ENCODE data around the gene DUSP16.
A peak's percentile ranks its signal among the peaks of the same experiment; 100 is the strongest.

Gene DUSP16

GRCh38 chr12:12499909-12500604 lies 62.6 kb downstream of the DUSP16 start:
- no peak overlapping the region for H3K4me3 Mint-ChIP-seq
- H3K27ac Mint-ChIP-seq = no peak overlapping the region
- H3K4me1 Mint-ChIP-seq (ENCODE audit: low read depth) = peaks cover 28% of the 10 kb centered on the region
- H3K27me3 Mint-ChIP-seq (ENCODE audit: low read depth) = no peaks in the 10 kb centered on the region
- no peaks in the 10 kb centered on the region for H3K9me3 Mint-ChIP-seq
- peaks cover 25% of the 10 kb centered on the region for H3K36me3 Mint-ChIP-seq (ENCODE audit: low read depth)
- DNase-seq (ENCODE audit: low spot score) = no peak

GRCh38 chr12:12498210-12498609 lies 64.5 kb downstream of the DUSP16 start:
- Mint-ChIP-seq H3K9me3 (no peaks in the 10 kb centered on the region), H3K4me1 (ENCODE audit: low read depth) (peaks cover 20% of the 10 kb centered on the region), H3K36me3 (ENCODE audit: low read depth) (peaks cover 23% of the 10 kb centered on the region), H3K27me3 (ENCODE audit: low read depth) (no peaks in the 10 kb centered on the region), H3K4me3 (no peak overlapping the region), H3K27ac (no peak overlapping the region)
- DNase-seq (ENCODE audit: low spot score) = no peak

- H3K9me3 Mint-ChIP-seq = no peaks in the 10 kb centered on the region
- DNase-seq (ENCODE audit: low spot score) = no peak
- H3K27me3 Mint-ChIP-seq (ENCODE audit: low read depth) = no peaks in the 10 kb centered on the region
- peaks cover 14% of the 10 kb centered on the region for H3K36me3 Mint-ChIP-seq (ENCODE audit: low read depth)
- no peak overlapping the region for H3K4me3 Mint-ChIP-seq
- peaks cover 5% of the 10 kb centered on the region for H3K4me1 Mint-ChIP-seq (ENCODE audit: low read depth)
- no peak overlapping the region for H3K27ac Mint-ChIP-seq
These were observed 67.1 kb downstream of the DUSP16 start for GRCh38 chr12:12495536-12495935.

DNA sequence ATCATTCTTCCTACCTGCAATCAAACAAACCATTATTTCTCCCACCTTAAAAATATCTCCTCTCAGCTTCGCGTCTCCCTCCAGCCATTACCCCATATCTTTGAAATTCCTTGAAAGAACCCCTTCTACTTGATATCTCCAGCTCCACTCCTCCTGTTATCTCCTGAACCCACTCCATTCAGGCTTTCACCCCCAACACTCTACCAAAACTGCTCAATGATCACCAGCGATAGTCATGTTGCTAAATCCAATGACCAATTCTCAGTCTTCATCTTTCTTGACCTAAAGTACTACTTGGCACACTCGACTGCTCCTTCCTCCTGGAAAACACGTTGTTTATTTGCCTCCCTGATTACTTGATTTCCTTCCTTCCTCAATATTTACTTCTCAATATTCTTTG lies 70.1 kb downstream of the DUSP16 start:
- Mint-ChIP-seq H3K4me1 (ENCODE audit: low read depth) (peaks cover 14% of the 10 kb centered on the region), H3K36me3 (ENCODE audit: low read depth) (peaks cover 19% of the 10 kb centered on the region), H3K4me3 (no peak overlapping the region), H3K9me3 (no peaks in the 10 kb centered on the region), H3K27me3 (ENCODE audit: low read depth) (no peaks in the 10 kb centered on the region), H3K27ac (no peak overlapping the region)
- no peak for DNase-seq (ENCODE audit: low spot score)

DNA sequence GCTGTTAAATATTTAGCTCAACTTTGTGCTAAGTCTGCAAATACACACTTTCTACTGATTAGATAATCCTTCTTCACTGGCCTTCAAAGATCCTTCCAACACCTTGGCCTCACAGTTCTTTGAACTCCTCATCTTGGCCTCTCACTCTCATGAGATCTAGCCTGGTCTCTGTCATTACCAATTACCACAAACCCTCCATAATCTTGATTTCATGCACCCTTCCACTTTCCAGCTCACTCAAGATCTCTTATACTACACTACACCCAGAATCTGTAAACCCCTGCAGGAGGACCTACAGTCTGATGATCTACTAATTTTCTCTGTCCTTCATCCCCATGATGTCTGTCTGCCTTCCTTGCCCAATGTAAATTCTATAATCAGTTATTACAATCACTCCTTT lies 71.1 kb downstream of the DUSP16 start:
- DNase-seq (ENCODE audit: low spot score) = no peak
- peaks cover 15% of the 10 kb centered on the region for H3K4me1 Mint-ChIP-seq (ENCODE audit: low read depth)
- H3K36me3 Mint-ChIP-seq (ENCODE audit: low read depth) = peaks cover 20% of the 10 kb centered on the region
- no peak overlapping the region for H3K27ac Mint-ChIP-seq
- no peak overlapping the region for H3K4me3 Mint-ChIP-seq
- H3K9me3 Mint-ChIP-seq = no peaks in the 10 kb centered on the region
- no peaks in the 10 kb centered on the region for H3K27me3 Mint-ChIP-seq (ENCODE audit: low read depth)

GRCh38 chr12:12488823-12489550 lies 73.7 kb downstream of the DUSP16 start:
- no peak overlapping the region for H3K27ac Mint-ChIP-seq
- DNase-seq (ENCODE audit: low spot score) = no peak
- H3K27me3 Mint-ChIP-seq (ENCODE audit: low read depth) = no peaks in the 10 kb centered on the region
- H3K4me1 Mint-ChIP-seq (ENCODE audit: low read depth) = peaks cover 15% of the 10 kb centered on the region
- H3K9me3 Mint-ChIP-seq = no peaks in the 10 kb centered on the region
- H3K36me3 Mint-ChIP-seq (ENCODE audit: low read depth) = peaks cover 30% of the 10 kb centered on the region
- no peak overlapping the region for H3K4me3 Mint-ChIP-seq

DNA sequence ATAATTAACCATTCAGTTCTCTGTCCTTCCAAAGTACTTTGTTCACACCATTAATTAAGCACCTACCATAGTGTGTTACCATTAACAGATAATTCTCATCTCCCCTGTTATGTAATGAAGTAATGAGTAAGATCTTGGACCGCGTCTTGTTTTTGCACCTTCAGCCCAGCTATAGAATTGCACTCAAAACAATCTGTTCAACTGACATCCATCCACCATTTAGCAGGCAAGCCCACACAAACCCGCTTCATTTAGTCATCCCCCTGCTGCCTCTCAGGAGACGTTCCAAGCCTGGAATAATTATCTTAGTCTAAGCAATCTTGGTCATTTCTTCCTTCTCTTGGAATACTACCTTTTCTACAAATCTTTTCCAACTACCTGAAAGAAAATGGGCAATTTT lies 74.4 kb downstream of the DUSP16 start:
- no peak for DNase-seq (ENCODE audit: low spot score)
- Mint-ChIP-seq H3K9me3 (no peaks in the 10 kb centered on the region), H3K4me1 (ENCODE audit: low read depth) (peaks cover 20% of the 10 kb centered on the region), H3K4me3 (no peak overlapping the region), H3K36me3 (ENCODE audit: low read depth) (peaks cover 35% of the 10 kb centered on the region), H3K27ac (peak overlapping the region; percentile 24), H3K27me3 (ENCODE audit: low read depth) (no peaks in the 10 kb centered on the region)

- no peak for DNase-seq (ENCODE audit: low spot score)
- Mint-ChIP-seq H3K4me3 (no peak overlapping the region), H3K4me1 (ENCODE audit: low read depth) (peaks cover 25% of the 10 kb centered on the region), H3K9me3 (no peaks in the 10 kb centered on the region), H3K36me3 (ENCODE audit: low read depth) (peaks cover 39% of the 10 kb centered on the region), H3K27me3 (ENCODE audit: low read depth) (no peaks in the 10 kb centered on the region), H3K27ac (no peak overlapping the region)
These were observed 75.2 kb downstream of the DUSP16 start for GRCh38 chr12:12487490-12487889.

DNA sequence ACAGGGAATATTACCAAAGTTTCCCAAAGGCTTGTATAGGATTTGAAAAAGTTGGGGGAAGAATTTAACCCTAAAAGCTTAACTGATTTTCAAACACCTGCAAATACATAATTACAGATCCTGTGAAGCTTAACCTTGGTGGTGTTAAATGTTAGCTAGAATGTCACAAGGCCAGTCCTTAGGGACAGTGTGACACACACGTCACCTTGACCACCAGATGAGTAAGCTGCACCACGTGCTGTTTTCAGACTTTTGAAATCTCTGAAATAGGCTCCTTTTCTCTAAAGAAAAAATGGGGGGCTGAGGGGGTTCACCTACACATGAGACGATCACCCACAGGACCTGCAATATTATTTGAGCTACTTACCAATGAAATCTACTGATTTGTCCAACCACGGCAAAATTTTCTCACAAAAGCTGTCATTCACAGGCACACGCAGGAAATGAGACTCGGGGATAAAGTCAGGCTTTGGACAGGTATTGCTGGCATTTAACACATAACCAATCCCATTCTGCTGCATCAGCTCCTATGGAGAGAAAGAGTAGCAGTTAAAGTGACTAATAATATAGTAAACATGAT lies 75.9 kb downstream of the DUSP16 start:
- H3K9me3 Mint-ChIP-seq = no peaks in the 10 kb centered on the region
- no peak for DNase-seq (ENCODE audit: low spot score)
- H3K27ac Mint-ChIP-seq = no peak overlapping the region
- H3K36me3 Mint-ChIP-seq (ENCODE audit: low read depth) = peaks cover 42% of the 10 kb centered on the region
- H3K27me3 Mint-ChIP-seq (ENCODE audit: low read depth) = no peaks in the 10 kb centered on the region
- peaks cover 30% of the 10 kb centered on the region for H3K4me1 Mint-ChIP-seq (ENCODE audit: low read depth)
- no peak overlapping the region for H3K4me3 Mint-ChIP-seq

DNA sequence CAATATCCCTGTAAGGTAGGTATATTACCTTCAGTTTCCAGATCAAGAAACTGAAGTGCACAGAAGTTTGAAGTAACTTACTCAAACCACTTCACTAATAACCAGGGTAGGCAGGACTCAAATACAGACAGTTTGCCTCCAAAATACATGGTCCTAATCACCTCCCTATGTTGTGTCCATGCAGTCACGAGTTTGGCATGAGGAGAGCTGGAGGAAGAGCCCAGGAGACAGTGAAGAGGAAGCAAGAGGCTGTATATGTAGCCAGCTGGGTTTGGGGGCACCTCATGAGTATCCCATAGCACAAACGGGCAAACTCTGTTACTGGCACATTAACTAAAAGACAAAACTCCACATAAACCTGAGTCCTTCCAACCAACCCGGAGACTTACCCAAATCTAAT lies 79.2 kb downstream of the DUSP16 start:
- Mint-ChIP-seq H3K36me3 (ENCODE audit: low read depth) (peaks cover 61% of the 10 kb centered on the region), H3K4me3 (peak overlapping the region; percentile 73), H3K27me3 (ENCODE audit: low read depth) (no peaks in the 10 kb centered on the region), H3K4me1 (ENCODE audit: low read depth) (peaks cover 48% of the 10 kb centered on the region), H3K9me3 (no peaks in the 10 kb centered on the region), H3K27ac (peak overlapping the region; percentile 87)
- DNase-seq (ENCODE audit: low spot score) = no peak

DNA sequence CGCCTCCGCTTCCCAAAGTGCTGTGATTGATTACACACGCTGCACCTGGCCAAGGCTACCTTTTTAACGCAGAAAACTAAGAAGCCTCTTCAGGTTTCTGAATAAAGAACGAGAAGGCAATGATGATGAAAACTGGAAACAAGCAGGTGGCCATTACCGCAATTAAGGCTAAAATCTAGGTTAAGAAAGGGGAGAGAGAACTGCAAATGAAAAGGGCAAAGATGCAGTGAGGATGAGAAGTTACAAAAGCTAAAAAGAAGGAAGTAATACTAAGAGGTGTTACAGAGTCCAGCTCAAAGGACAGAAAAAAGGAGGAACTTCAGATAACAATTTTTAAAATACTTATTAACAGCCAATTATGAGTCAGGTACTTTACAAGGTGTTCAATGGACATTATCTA lies 79.7 kb downstream of the DUSP16 start:
- peaks cover 45% of the 10 kb centered on the region for H3K4me1 Mint-ChIP-seq (ENCODE audit: low read depth)
- H3K9me3 Mint-ChIP-seq = no peaks in the 10 kb centered on the region

DNA sequence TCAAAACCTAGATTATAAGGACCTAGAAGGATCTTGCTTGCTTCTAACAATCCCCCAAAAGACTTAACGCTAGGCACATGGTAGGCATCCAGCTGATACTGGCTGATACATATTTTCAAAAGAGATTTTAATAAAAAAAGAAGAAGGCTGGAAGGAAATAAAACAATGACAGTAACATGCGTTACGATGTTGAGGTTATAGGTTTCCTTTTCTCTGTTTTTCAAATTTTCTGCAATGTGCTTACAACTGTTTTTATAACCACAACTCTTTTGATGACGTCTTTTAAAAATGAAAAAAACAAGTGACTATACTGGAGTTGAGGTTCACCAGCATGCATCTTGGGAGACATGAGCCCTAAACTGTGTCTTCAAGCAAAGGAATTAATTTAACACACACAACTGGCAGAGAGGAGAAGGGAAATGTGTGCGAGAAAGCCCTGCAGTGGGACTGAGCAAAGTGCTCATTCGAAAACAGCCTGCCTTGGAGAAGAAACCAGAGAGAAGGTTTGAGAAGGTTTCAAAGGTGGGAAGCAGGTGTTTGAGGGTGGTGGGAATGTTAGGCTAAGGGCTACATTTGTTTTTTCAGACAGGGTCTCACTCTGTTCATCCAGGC lies 80.4 kb downstream of the DUSP16 start:
- Mint-ChIP-seq H3K4me3 (peak overlapping the region; percentile 79), H3K4me1 (ENCODE audit: low read depth) (peaks cover 43% of the 10 kb centered on the region), H3K27me3 (ENCODE audit: low read depth) (no peaks in the 10 kb centered on the region), H3K9me3 (no peaks in the 10 kb centered on the region), H3K27ac (peak overlapping the region; percentile 96), H3K36me3 (ENCODE audit: low read depth) (peaks cover 60% of the 10 kb centered on the region)
- no peak for DNase-seq (ENCODE audit: low spot score)

More for the DNA sequence above, 79.7 kb downstream of the DUSP16 start:
- peak overlapping the region; percentile 79 for H3K4me3 Mint-ChIP-seq
- H3K36me3 Mint-ChIP-seq (ENCODE audit: low read depth) = peaks cover 59% of the 10 kb centered on the region
- H3K27me3 Mint-ChIP-seq (ENCODE audit: low read depth) = no peaks in the 10 kb centered on the region
- DNase-seq (ENCODE audit: low spot score) = no peak
- H3K27ac Mint-ChIP-seq = peak overlapping the region; percentile 96

GRCh38 chr12:12481631-12482030 lies 81.0 kb downstream of the DUSP16 start:
- H3K4me1 Mint-ChIP-seq (ENCODE audit: low read depth) = peaks cover 46% of the 10 kb centered on the region

GRCh38 chr12:12480074-12480473 lies 82.6 kb downstream of the DUSP16 start:
- H3K4me1 Mint-ChIP-seq (ENCODE audit: low read depth) = peaks cover 57% of the 10 kb centered on the region
- H3K36me3 Mint-ChIP-seq (ENCODE audit: low read depth) = peaks cover 68% of the 10 kb centered on the region
- DNase-seq (ENCODE audit: low spot score) = peak; percentile 34
- no peaks in the 10 kb centered on the region for H3K27me3 Mint-ChIP-seq (ENCODE audit: low read depth)
- H3K9me3 Mint-ChIP-seq = no peaks in the 10 kb centered on the region
- H3K4me3 Mint-ChIP-seq = no peak overlapping the region
- peak overlapping the region; percentile 41 for H3K27ac Mint-ChIP-seq

More at GRCh38 chr12:12481631-12482030, 81.0 kb downstream of the DUSP16 start:
- peak overlapping the region; percentile 96 for H3K27ac Mint-ChIP-seq
- H3K9me3 Mint-ChIP-seq = no peaks in the 10 kb centered on the region
- peaks cover 64% of the 10 kb centered on the region for H3K36me3 Mint-ChIP-seq (ENCODE audit: low read depth)
- H3K27me3 Mint-ChIP-seq (ENCODE audit: low read depth) = no peaks in the 10 kb centered on the region
- DNase-seq (ENCODE audit: low spot score) = no peak
- H3K4me3 Mint-ChIP-seq = peak overlapping the region; percentile 79
